Stimulated activated CD4-positive, alpha-beta T cell treated with anti-CD3 and anti-CD28 coated beads, Interleukin-4, amount 100 ng/mL, for 1 hour (primary cell): ENCODE results near the gene ADK.
"Not testable (repeated sequence)": the region's sequence is repeated elsewhere in the genome, so short reads cannot be mapped to it uniquely, and the experiment has no call there.

Experiments used
- DNase-seq: peaks from one replicate; pipeline ENCODE4 v3.0.0-alpha.2; 2020

ADK gene

GRCh38 chr10:74575912-74576311 lies 424.9 kb downstream of the ADK start:
- DNase-seq, result no peak

GRCh38 chr10:74576586-74576985 lies 425.6 kb downstream of the ADK start:
- DNase-seq, result no peak

- not testable (repeated sequence) for DNase-seq
Measured at GRCh38 chr10:74580438-74580837, 429.4 kb downstream of the ADK start.

GRCh38 chr10:74582566-74582965 lies 431.5 kb downstream of the ADK start:
- DNase-seq, result no peak

DNA sequence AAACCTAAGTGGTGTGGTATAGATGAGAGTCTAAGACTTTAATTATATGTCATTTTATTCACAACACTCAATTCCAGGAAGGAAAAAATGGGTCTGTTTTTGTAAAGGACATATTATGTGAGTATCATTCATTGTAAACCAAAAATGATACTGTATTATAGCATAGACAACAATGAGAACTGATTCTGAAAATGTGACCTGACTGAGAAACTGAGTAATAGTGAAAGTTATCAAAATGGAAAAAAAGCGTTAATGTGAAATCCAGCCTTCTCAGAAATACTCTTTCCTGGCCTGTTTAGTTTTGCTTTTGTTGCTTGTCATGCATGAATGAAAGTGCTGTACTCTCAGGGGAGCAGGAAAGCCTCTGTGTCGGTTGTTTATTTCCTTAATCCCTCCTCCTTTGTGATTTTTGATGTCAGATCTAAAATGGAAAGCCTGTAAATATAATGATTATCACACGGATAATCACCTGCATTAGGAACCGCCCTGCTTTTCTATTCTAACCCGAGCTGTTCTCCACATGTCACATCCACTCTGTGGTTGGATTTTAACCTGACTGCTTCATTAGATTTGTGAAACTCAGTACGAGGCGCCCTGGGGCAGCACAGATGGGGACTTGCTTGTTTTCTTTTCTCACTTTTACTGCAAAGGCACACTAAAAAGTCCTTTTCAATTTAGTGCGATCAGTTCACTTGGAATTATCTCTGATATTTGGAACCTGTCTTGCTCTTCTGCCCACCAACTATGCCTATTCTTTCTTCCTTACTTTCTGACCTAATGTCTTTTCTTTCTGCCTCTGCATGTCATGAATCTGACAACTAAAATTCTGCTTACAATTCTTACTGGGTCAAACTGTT lies 434.4 kb downstream of the ADK start:
- DNase-seq, result peak; percentile 47

DNA sequence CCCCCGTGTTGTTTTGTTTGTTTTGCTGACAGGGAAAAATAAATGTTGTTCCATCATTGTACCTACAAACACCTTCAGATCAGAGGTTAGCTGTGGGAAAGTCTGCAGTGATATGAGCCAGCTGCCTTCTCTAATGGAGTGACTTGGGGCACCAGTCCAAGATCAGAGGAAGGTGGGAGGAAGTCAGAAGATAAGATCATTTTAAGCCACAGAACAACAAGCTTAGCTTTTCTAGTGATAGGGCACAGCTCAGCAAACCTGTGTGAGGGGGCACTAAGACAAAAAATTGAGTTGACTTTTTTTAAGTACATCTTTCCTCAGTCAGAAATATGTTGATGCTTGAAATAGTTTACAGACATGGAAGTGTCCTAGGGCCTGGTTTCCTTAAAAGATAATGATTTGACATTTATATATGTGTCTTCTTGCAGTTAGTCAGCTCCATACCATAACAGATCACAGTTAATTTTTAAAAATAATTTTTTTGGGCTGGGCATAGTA lies 435.1 kb downstream of the ADK start:
- DNase-seq, result peak; percentile 16

DNA sequence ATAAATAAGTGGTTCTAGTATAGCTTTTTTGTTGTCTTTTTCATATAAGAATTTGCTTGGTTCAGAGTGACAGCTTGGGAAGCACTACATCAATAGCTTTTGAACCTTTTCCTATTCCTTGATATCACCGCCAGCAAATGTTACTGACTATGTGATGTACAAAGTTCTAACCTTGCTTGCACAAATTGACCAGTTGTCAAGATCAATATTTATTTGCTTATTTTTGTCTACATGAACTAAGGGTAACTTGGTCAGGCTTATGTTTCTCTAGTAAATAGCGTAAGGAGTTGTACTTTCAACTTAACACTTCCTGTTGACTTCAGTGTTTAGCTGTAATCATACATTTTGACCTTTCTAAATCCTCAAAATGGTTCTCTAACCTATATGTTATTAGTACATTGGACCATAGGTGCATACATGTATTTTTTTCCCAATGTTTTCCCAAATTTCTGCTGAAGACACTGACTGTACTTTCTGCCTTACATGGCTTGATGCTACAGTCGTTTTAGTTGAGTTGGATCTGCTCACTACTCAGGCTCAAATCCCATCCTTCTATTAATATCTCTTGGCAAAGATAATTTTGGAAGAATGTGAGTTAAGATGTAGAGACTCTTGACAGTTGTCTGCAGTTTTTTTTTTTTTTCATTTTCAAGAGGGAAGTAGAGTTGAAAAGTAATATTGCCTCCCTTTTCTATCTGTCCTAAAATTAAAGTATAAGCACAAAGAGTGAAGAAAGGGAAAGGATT lies 436.3 kb downstream of the ADK start:
- no peak for DNase-seq

GRCh38 chr10:74589226-74589673 lies 438.2 kb downstream of the ADK start:
- peak; percentile 78 for DNase-seq

DNA sequence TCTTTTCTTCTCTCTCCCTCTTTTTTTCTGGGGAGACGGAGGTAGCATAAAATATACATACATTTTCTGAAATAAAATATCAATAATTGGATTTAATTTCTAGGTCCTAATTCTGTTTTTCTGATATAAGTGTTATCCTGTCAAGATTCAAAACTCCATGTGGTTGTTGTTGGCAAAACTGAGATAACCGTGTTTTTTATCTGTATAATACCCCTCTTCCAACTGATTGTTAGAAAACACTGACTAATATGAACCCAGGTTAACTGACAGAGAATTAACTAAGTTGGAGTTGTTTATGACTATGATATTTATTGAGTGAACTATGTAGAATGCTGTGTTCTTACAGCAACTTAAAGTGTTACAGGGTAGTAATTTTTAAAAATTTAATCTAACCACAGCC lies 438.8 kb downstream of the ADK start:
- DNase-seq, result no peak

DNA sequence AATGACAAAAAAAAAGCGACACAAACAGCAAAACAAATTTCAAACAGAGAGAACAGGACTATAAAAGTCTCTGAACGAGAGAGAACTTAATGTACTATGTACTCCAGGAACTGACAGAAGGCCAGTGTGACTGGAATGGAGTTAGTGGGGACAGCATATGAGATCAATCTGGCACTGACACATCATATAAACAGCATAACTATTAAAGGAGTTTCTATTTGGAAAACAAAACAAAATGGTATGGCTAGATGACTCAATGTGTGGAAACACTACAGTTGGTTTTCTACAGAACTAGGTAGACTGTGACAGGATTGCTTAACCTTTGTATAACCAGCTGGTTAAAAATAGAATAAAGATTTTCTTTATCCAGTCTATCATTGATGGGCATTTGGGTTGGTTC lies 442.4 kb downstream of the ADK start:
- DNase-seq, result no peak

DNA sequence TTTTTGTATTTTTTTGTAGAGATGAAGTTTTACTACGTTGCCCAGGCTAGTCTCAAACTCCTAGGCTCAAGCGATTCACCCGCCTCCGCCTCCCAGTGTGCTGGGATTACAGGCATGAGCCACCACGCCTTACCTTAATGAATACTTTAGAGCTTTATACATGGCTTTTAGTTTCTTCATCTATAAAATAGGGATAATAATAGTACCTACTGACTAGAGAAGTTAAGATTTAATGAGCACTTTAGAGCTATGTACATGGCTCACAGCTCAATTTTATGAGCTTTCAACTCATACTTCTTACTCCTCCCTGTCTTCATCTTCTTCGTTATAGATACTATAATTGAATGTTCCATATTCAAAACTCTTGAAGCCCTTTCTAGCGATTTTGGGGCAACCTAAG lies 445.7 kb downstream of the ADK start:
- DNase-seq, result no peak

DNA sequence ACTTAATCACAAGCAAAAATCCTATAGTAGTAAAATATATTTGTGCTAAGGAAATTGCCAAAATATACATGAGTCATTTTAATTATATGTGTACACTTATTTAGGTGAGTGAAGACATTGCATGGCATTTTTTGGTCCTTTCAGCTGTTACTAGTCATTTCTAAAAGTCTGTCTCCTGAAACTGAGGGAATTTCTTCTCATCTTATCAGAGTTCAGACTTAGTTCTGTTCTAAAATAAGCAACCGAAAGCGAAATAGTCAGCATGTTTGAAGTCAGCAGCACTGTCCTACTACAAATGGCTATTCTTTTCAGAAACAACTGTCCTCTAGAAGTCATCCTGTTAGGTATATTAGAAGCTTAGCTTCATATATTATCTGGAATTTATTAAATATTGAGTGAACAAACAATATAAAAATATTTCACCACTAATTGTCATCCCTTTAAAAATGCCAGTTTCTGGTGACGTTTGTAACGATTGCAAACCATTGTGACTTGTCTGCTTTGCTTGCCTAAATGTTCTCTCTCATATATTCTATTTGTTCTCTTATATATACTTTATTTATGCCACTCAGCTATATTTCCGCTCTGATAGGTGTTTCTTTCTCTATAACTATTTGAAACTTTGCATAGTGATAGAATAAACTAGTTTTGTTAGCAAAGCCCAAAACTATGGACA lies 448.0 kb downstream of the ADK start:
- no peak for DNase-seq

- no peak for DNase-seq
Measured at GRCh38 chr10:74599672-74600071, 448.7 kb downstream of the ADK start.

DNA sequence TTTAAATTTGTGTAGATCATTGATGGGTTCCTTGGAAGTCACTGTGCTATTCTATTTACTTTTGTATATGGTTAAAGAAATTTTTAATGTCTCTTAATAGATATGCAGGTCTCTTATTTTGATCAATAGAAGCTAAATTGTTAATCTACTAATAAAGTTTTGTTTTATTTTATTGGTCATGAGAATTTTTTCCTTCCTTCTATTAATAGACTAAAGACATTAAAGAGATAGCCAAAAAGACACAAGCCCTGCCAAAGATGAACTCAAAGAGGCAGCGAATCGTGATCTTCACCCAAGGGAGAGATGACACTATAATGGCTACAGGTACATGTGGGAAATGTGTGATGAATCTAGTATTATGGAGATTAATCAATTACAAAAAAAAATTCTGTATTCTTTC lies 449.1 kb downstream of the ADK start:
- DNase-seq, result no peak

- no peak for DNase-seq
Measured at GRCh38 chr10:74602576-74602975, 451.6 kb downstream of the ADK start.

- no peak for DNase-seq
Measured at GRCh38 chr10:74610299-74610698, 459.3 kb downstream of the ADK start.

DNA sequence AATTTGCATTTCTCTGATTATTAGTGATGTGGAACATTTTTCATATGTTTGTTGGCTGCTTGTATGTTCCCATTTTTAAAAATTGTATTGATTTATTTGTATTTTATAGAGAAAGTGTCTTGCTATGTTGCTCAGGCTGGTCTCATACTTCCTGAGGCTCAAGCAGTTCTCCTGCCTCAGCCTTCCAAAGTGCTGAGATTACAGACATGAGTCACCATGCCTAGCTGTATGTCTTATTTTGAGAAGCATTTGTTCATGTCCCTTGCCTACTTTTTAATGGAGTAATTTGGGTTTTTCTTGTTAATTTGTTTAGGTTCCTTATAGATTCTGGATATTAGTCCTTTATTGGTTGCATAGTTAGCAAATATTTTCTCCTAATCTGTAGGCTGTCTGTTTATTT lies 461.2 kb downstream of the ADK start:
- DNase-seq, result no peak

DNA sequence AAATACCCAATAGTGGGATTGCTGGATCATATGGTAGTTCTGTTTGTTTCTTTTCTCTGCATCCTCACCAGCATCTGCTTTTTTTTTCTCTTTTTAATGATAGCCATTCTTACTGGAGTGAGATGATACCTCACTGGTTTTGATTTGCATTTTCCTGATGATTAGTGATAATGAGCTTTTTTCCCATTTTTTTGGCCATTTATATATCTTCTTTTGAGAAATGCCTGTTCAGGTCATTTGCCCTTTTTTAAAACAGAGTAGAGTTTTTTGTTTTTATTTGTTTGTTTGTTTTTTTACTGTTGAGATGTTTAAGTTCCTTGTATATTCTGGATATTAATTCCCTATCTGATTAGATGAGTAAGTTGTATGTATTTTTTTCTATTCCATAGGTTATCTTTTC lies 469.6 kb downstream of the ADK start:
- no peak for DNase-seq

- no peak for DNase-seq
Measured at GRCh38 chr10:74623786-74624185, 472.8 kb downstream of the ADK start.

DNA sequence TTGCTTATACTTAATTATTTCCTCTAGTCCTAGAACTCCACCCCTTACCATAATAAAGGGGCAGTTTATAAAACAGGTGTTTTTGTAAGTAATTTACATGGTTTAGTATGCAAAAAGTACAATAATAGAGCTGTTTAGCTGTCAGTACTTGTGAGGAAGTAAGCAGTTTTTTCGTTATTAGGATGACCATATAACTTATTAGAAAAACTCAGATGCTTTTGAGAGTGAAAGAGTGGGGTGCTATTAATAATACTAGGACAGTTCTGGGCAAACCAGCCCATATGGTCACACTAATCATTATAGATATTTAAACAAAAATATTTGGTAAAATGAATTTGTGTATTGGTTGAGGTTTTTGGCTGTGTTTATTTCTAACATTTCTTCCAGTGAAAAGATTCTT lies 473.5 kb downstream of the ADK start:
- no peak for DNase-seq

DNA sequence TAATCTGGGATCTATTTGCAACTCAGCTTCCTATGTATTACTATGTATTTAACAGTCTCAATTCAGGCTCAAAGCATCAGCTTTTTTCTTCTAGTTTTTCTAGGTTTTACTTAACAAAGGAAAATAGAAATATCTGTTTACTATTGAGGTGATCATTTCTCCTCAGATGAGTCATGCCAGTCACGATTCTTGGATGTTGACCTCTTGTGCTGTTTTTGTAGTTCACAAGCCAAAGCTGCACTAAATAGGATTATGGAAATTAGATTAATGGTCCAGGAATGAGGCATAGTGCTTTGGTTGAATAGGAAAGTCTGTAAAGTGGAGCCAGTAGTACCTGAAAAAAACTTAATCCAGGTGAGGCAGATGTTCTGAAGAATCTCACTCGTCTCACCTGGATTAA lies 477.1 kb downstream of the ADK start:
- DNase-seq, result no peak

- no peak for DNase-seq
Measured at GRCh38 chr10:74634995-74635536, 484.0 kb downstream of the ADK start.

GRCh38 chr10:74635655-74636054 lies 484.6 kb downstream of the ADK start:
- DNase-seq, result no peak
